Muscle of back (tissue), 13 donors: ENCODE measurements around the gene LAMC1. TPM values are rescaled to one million over a fixed set of nuclear protein-coding genes. Genes with fewer than 3 reads are reported as not detected.

ENCODE experiments used
- DNase-seq, 3 donors: peaks; one replicate each; pipeline versions ENCODE4 v3.0.0 to v3.0.0-alpha.2; 2013
- long read RNA-seq, 9 donors: transcript quantifications; one replicate each; lab custom pipeline, GENCODE V29; 2026
- polyA plus RNA-seq, 10 donors: library from polyadenylated mRNA; unstranded; fragments of 120-200 nt; gene quantifications; one replicate each; pipeline ENCODE4 v1.2.1, GENCODE V29; 2013; ENCODE audit not compliant: insufficient read length in 10 of 10

LAMC1 gene
- 100 to 1,000 TPM; 272 to 386 (median 317) TPM for polyA plus RNA-seq
- long read RNA-seq, donor 1, full-length matches to known transcripts, result 2 of 21 reads
- long read RNA-seq, donor 1, partial matches to known transcripts, result 19 of 21 reads
- long read RNA-seq, donor 1, other reads (novel, unspliced or antisense), result 0 of 21 reads
- long read RNA-seq, donor 2, full-length matches to known transcripts, result 5 of 70 reads
- long read RNA-seq, donor 2, partial matches to known transcripts, result 65 of 70 reads
- long read RNA-seq, donor 2, other reads (novel, unspliced or antisense), result 0 of 70 reads
- long read RNA-seq, donor 3, result 0 reads
- long read RNA-seq, donor 4, full-length matches to known transcripts, result 8 of 15 reads
- long read RNA-seq, donor 4, partial matches to known transcripts, result 7 of 15 reads
- long read RNA-seq, donor 4, other reads (novel, unspliced or antisense), result 0 of 15 reads
- long read RNA-seq, donor 5, full-length matches to known transcripts, result 4 of 267 reads
- long read RNA-seq, donor 5, partial matches to known transcripts, result 263 of 267 reads
- long read RNA-seq, donor 5, other reads (novel, unspliced or antisense), result 0 of 267 reads
- long read RNA-seq, donor 6, full-length matches to known transcripts, result 2 of 9 reads
- long read RNA-seq, donor 6, partial matches to known transcripts, result 7 of 9 reads
- long read RNA-seq, donor 6, other reads (novel, unspliced or antisense), result 0 of 9 reads
- long read RNA-seq, donor 7, full-length matches to known transcripts, result 10 of 41 reads
- long read RNA-seq, donor 7, partial matches to known transcripts, result 31 of 41 reads
- long read RNA-seq, donor 7, other reads (novel, unspliced or antisense), result 0 of 41 reads
- long read RNA-seq, donor 8, full-length matches to known transcripts, result 3 of 3 reads
- long read RNA-seq, donor 8, partial matches to known transcripts, result 0 of 3 reads
- long read RNA-seq, donor 8, other reads (novel, unspliced or antisense), result 0 of 3 reads
- long read RNA-seq, donor 9, partial matches to known transcripts, result 12 of 12 reads
- long read RNA-seq, donor 9, other reads (novel, unspliced or antisense), result 0 of 12 reads

- DNase-seq, result peak; percentile 87 to 94 (median 89)
Observed at GRCh38 chr1:183023146-183023600, at the start of gene LAMC1. Gene LAMC1 (plus strand): TSS chr1:183023420. CDS start chr1:183023717, 297 bp downstream.

- no peak for DNase-seq
Observed at GRCh38 chr1:182974506-182975191, 48.6 kb upstream of the LAMC1 start.

- DNase-seq, result no peak
Observed at GRCh38 chr1:182977480-182977879, 45.7 kb upstream of the LAMC1 start.

DNA sequence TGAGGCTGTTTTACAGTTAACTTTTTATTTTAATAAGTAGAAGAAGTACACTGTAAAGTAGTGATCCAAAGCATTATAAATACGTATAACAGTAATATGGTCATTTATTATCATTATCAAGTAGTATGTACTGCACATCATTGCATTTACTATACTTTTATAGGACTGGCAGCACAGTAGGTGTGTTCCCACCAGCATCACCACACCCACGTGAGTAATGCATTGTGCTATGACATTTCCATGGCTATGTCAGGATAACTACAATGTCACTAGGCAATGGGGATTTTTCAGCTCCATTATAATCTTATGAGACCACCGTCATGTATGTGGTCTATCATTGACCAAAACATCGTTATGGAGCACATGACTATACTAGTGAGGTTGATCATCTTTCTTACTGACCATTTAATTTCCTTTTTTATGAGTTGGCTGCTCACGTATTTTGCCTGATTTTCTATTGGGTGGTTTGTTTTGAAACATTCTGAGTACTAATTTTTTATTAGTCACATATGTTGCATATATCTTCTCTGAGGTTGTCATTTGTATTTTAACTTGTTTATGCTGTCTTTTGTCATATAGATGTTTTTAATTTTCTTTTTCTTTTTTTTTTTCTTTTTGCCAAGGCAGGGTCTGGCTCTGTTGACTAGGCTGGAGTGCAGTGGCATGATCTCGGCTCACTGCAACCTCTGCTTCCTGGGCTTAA is 44.9 kb upstream of the LAMC1 start:
- DNase-seq, result no peak

DNA sequence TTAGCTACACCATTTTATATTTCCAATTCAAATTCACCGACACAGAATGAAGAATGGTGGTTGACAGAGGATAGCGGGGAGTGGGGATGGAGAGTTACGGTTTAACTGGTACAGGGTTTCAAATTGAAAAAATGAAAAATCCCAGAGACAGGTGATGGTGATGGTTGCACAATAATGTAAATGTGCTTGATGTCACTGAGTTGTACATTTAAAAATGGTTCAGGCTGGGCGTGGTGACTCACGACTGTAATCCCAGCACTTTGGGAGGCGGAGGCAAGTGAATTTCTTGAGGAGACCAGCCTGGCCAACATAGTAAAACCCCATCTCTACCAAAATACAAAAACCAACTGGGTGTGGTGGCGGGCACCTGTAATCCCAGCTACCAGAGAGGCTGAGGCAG is 39.1 kb upstream of the LAMC1 start:
- no peak for DNase-seq

GRCh38 chr1:182984621-182985020 is 38.6 kb upstream of the LAMC1 start:
- no peak for DNase-seq

- DNase-seq, result no peak
Observed at GRCh38 chr1:182985876-182986275, 37.3 kb upstream of the LAMC1 start.

DNA sequence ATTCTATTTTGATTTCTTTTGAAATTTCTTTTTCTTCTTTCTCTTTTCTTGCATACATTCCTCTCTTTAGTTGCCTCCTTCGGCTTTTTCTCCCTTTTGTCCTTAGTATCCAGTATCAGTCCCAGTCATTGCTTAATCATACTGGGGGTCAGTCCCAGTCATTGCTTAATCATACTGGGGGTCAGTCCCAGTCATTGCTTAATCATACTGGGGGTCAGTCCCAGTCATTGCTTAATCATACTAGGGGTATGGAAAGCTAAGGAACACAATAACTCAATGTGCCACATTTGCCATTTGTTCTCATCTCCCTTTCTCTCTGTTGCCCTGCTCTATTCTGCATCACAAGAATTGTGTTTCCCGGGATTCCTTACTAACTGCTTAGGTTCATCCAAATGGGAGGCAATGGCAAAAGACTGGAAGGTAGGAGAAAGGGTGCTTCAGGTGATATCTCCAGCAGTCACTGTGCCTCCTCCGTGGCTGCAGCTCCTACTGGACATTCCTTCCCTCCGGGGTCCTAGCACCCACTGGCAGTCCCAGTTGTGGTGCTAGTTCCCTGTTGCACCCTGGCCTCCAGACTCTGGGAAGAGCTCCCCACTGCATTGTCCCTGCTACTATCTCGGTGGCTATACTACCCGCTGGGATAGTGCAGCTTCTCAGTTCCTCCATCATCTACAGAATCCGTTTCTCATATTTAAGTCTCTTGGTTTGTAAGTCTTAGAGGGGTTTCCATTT is 32.6 kb upstream of the LAMC1 start:
- no peak for DNase-seq

- DNase-seq, result no peak
Observed at GRCh38 chr1:182993746-182994145, 29.5 kb upstream of the LAMC1 start.

DNA sequence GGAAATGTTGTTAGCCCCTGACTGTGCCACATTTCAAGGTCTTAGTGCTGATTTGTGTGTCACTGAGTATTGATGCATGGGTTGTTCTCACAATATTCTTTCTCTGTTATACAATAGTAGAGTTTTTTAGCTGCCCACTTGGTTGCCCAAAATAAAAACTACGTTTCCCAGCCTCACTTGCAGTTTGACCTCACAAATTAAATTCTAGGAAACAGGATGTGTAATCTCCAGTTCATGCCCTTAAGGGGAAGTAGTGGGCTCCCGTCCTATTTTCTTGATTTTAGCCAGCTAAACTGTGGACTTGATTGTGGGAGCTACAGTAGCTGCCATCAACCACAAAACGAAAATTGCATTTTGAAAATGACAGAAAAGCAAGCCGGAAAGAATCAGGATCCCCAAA is 27.3 kb upstream of the LAMC1 start:
- DNase-seq, result no peak

GRCh38 chr1:182996816-182997215 is 26.4 kb upstream of the LAMC1 start:
- no peak for DNase-seq

DNA sequence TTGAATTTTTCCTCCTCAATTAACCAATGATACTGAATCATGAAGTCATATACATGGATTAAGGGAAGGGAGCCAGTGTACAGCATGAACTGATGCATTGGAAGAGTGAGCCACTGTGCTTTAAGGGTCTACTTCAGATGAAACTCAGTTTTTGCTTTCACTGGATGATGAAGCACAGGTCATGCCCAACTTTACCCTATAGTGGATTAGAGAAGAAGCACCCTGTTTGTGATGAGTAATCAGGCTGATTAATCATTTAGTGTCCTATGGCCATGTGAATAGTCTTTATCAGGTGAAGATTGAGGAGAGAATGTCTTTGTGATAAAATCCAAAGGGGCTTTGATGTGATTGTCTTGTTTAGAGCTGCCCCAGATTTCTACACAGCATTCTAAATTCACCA is 24.7 kb upstream of the LAMC1 start:
- DNase-seq, result no peak

- peak in 1 of 3 donors; percentile 18 for DNase-seq
Observed at GRCh38 chr1:183000167-183000962, 22.9 kb upstream of the LAMC1 start.

- no peak for DNase-seq
Observed at GRCh38 chr1:183002267-183002666, 21.0 kb upstream of the LAMC1 start.

DNA sequence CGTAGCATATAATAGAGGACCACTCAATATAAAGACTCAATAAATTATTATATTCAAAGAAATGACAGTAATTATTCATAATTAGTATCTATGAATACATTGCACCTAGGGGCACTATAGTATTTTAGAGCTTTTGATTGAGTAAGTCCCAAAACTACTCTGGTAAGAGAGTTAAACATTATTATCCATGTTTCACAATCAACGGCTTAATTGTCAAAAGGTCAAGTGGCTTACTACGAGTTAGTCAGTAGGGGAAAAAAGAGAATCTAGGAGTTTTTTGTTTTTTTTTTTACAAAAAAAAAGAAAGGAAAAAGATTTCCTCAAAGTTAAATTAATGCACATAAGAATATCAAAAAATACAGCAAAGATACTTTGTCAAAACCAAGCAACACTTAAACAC is 20.4 kb upstream of the LAMC1 start:
- no peak for DNase-seq

GRCh38 chr1:183003203-183003602 is 20.0 kb upstream of the LAMC1 start:
- peak in 1 of 3 donors; percentile 77 for DNase-seq

- no peak for DNase-seq
Observed at GRCh38 chr1:183004141-183004540, 19.1 kb upstream of the LAMC1 start.

DNA sequence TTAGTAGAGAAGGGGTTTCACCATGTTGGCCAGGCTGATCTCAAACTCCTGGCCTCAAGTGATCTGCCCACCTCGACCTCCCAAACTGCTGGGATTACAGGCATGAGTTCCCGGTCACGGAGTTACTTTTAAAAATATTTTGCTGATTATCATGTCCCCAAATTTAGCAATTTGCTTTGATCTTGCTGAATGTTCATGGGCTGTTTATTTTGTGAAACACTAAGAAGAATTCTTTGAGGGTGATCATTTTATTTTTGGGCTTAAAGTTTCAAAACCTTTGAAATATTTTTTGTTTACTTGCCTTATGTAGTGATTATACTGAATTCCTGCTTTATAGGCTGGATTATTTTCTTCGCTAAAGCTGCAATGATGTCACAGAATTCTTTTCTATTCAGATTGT is 11.4 kb upstream of the LAMC1 start:
- no peak for DNase-seq

- DNase-seq, result no peak
Observed at GRCh38 chr1:183012301-183012994, 10.8 kb upstream of the LAMC1 start.
